Left lung (tissue), 10 donors: ENCODE measurements around the gene LAMP1. TPM values are rescaled to one million over a fixed set of nuclear protein-coding genes. Genes with fewer than 3 reads are reported as not detected.

ENCODE experiments used
- ATAC-seq: fragments of 200-7000 bp; cut with Tn5 transposase; one replicate; pipeline ENCODE4 v1.9.1; 2020; ENCODE audit warnings: moderate library complexity
- DNase-seq, 4 donors: peaks; one replicate each; pipeline ENCODE4 v3.0.0-alpha.2; 2013 to 2020
- H3K27ac ChIP-seq, 2 donors: fragments of 200-600 bp; sonication (generic) in 1 of 2; one replicate each; pipeline versions ENCODE4 v1.5.0 to v1.8.0; 2020 to 2021
- H3K27me3 ChIP-seq, 2 donors: fragments of 200-600 bp; sonication (generic) in 1 of 2; one replicate each; pipeline versions ENCODE4 v1.5.0 to v1.8.0; 2020 to 2021
- H3K36me3 ChIP-seq, 2 donors: fragments of 200-600 bp; sonication (generic) in 1 of 2; one replicate each; pipeline versions ENCODE4 v1.5.0 to v1.8.0; 2020 to 2021
- H3K4me1 ChIP-seq, 2 donors: fragments of 200-600 bp; one replicate each; pipeline ENCODE4 v1.8.0; 2021
- H3K4me3 ChIP-seq, 2 donors: fragments of 200-600 bp; sonication (generic) in 1 of 2; one replicate each; pipeline versions ENCODE4 v1.5.0 to v1.8.0; 2020 to 2021; ENCODE audit warnings: mild to moderate bottlenecking in 1 of 2
- H3K9me3 ChIP-seq, 2 donors: fragments of 200-600 bp; sonication (generic) in 1 of 2; one replicate each; pipeline versions ENCODE4 v1.5.0 to v1.8.0; 2020 to 2021
- intact Hi-C, 2 donors: fragments of 100-400 bp; cut with DNase I; formaldehyde crosslinking; loops; one replicate each; pipeline versions ENCODE4 v1.11.2 to v1.14.2; 2022
- polyA plus RNA-seq, 6 donors: library from polyadenylated mRNA; unstranded; fragments of 120-200 nt; gene quantifications; one replicate each; pipeline ENCODE4 v1.2.1, GENCODE V29; 2013; ENCODE audit not compliant: insufficient read length in 6 of 6
- total RNA-seq, 2 donors: library from RNA; stranded (reverse); fragmentation: NEBNext Ultra II Directional; extraction: Animal tissue kit (Norgen Biotek cat#: 25700); gene quantifications; one replicate each; pipeline ENCODE4 v1.2.1, GENCODE V29; 2021
- TF ChIP-seq, protein P1 (sequence below), 2 donors: fragments of 200-600 bp; sonication (generic) in 1 of 2; IDR thresholded peaks; one replicate each; pipeline versions ENCODE4 v1.5.0 to v1.8.0; 2021; ENCODE audit warnings: antibody characterized with exemption in 2 of 2
- donor health status: DM: no; HTN: yes; CAD: no.
- donor health status: DM: no; HTN: no; CAD: no.

The LAMP1 gene
- total and polyA plus RNA-seq, 8 donors, result 102 to 374 (median 118) TPM

DNA sequence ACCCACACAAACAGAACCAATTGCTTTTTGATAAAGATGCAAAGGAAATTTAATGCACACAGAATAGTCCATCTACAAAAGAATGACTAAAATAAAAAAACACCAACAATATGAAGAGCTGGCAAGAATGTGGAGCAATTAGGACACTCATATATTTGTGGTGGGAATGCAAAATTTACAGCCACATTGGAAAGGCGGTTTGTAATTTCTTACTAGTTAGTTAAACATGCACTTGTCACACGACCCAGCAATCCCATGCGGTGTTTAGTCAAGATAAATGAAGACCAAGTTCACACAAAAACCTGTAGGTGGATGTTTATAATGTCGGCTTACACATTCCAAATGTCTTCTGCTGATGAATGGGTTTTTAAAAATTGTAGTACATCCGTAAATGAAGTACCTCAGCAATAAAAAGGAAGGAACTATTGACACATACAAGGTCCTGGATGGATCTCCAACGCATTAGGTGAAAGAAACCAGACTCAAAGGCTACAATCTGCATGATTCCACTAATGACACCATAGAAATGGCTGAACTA, 61.7 kb downstream of the LAMP1 start:
- DNase-seq (no peak), ATAC-seq (no peak)
- Histone ChIP-seq H3K4me3 (no peak overlapping the region), H3K4me1 (peaks cover 0 to 9% of the 10 kb centered on the region in 2 donors), H3K27me3 (peaks cover 0 to 38% of the 10 kb centered on the region in 2 donors), H3K9me3 (no peaks in the 10 kb centered on the region), H3K36me3 (no peaks in the 10 kb centered on the region), H3K27ac (no peak overlapping the region)
- TF ChIP-seq, protein P1, sequence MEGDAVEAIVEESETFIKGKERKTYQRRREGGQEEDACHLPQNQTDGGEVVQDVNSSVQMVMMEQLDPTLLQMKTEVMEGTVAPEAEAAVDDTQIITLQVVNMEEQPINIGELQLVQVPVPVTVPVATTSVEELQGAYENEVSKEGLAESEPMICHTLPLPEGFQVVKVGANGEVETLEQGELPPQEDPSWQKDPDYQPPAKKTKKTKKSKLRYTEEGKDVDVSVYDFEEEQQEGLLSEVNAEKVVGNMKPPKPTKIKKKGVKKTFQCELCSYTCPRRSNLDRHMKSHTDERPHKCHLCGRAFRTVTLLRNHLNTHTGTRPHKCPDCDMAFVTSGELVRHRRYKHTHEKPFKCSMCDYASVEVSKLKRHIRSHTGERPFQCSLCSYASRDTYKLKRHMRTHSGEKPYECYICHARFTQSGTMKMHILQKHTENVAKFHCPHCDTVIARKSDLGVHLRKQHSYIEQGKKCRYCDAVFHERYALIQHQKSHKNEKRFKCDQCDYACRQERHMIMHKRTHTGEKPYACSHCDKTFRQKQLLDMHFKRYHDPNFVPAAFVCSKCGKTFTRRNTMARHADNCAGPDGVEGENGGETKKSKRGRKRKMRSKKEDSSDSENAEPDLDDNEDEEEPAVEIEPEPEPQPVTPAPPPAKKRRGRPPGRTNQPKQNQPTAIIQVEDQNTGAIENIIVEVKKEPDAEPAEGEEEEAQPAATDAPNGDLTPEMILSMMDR (IDR thresholded peaks at IDR 0.05), result no peak
- intact Hi-C loops, result no loop called here

DNA sequence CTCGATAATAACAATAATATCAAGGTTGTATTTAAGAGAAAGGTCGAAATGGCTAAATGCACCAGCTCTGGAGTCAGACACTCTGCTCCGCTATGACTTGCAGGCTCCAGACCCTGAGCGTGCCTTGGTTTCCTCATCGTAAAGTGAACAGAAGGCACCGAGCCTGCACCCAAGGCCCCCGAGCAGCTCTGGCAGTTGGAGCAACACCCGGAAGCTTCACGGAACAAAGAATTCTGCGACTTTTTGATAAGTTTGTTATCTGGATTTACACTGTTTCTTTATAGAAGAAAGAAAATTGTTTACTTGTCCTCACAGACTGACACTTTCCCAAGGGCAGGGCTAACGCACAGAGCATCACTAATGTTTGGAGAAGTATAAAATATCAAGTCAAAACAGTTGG, 62.5 kb downstream of the LAMP1 start:
- no peak overlapping the region for H3K4me3 ChIP-seq
- peaks cover under 1 to 10% of the 10 kb centered on the region in 2 donors for H3K4me1 ChIP-seq
- peaks cover 0 to 44% of the 10 kb centered on the region in 2 donors for H3K27me3 ChIP-seq
- no peaks in the 10 kb centered on the region for H3K9me3 ChIP-seq
- no peak overlapping the region for H3K27ac ChIP-seq
- TF ChIP-seq, protein P1 (IDR thresholded peaks at IDR 0.05), result no peak
- ATAC-seq (no peak), DNase-seq (no peak)
- intact Hi-C loops, result no loop called here
- no peaks in the 10 kb centered on the region for H3K36me3 ChIP-seq

DNA sequence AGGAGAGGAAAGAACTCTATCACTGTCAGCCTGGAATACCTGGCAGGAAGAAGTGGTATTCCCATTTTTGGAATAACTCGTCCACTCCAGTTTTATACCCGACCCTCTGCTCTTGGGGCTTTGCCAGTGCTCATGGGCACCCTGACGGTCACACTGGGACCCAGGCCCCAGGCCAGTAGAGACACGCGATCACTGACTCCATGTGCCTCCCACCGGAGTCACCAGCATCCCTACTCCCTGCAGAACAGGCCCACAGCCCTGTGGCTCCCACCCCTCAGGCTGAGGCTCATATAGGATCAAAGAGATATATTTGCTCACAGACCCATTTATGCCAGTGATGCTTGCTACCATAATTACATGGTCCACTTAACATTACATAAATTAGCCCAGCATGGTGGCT, 63.4 kb downstream of the LAMP1 start:
- TF ChIP-seq, protein P1 (IDR thresholded peaks at IDR 0.05), result no peak
- ATAC-seq, result no peak
- intact Hi-C loops, result no loop called here

DNA sequence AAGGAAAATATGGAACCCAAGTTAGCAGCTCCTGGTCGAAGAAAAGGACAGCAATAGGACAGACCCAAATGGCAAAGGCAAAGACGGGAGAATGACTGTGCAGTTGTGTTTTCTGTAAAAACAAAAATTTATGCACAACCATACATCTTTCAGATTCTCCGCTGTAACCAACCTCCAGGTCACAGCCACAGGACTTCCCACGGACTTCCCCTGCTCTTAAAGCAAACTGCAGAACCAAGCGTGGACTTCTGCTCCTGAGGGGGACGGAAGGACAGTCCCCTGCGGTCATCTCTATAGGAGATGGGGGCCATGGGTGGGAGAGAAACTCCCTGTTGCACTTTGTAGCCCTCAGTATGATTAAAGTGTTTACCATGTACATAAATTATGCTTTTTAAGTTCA, 64.4 kb downstream of the LAMP1 start:
- no peak overlapping the region for H3K27ac ChIP-seq
- H3K36me3 ChIP-seq, result no peaks in the 10 kb centered on the region
- no peak overlapping the region for H3K4me3 ChIP-seq
- no peak for DNase-seq
- H3K9me3 ChIP-seq, result no peaks in the 10 kb centered on the region
- TF ChIP-seq, protein P1 (IDR thresholded peaks at IDR 0.05), result no peak
- intact Hi-C loops, result no loop called here
- ATAC-seq, result no peak
- H3K4me1 ChIP-seq, result peaks cover 3 to 10% of the 10 kb centered on the region in 2 donors
- peaks cover 0 to 59% of the 10 kb centered on the region in 2 donors for H3K27me3 ChIP-seq

More for the DNA sequence above, 63.4 kb downstream of the LAMP1 start:
- Histone ChIP-seq H3K27me3 (peaks cover 0 to 53% of the 10 kb centered on the region in 2 donors), H3K4me1 (peaks cover 3 to 10% of the 10 kb centered on the region in 2 donors), H3K4me3 (no peak overlapping the region), H3K36me3 (no peaks in the 10 kb centered on the region), H3K27ac (no peak overlapping the region), H3K9me3 (no peaks in the 10 kb centered on the region)
- no peak for DNase-seq

DNA sequence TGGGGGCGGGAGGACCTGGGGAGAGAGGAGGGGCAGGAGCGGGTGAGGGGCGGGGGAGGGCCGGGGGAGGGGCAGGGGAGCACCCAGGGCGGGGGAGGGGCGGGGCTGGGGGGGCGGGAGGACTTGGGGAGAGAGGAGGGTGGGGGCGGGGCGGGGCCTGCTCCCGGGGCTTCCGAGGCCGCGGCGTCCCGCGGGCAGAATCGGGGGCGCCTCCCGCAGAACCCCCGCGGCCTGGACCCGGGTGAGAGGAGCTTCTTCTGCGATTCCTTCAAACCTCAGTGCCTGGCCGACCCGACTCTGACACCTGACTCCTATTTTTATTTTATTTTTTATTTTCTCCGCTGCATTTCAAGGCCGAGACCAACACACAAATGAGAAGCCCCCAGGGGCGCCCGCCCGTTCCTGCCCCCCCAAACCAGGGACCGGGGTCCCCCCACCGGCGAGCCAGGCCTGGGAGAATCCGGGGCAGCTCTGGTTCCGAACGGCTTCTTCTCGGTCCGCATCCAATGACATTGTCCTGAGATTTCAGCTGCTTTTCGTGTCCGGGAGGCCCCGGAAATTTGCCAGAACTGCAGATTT, 67.4 kb downstream of the LAMP1 start:
- peaks cover 3 to 10% of the 10 kb centered on the region in 2 donors for H3K4me1 ChIP-seq
- H3K4me3 ChIP-seq, result peak overlapping the region; percentile 17 to 19
- H3K27ac ChIP-seq, result no peak overlapping the region
- ATAC-seq (peak; percentile 23), DNase-seq (no peak)
- no peaks in the 10 kb centered on the region for H3K9me3 ChIP-seq
- no peaks in the 10 kb centered on the region for H3K36me3 ChIP-seq
- TF ChIP-seq, protein P1 (IDR thresholded peaks at IDR 0.05), result no peak
- H3K27me3 ChIP-seq, result peaks cover 0 to 59% of the 10 kb centered on the region in 2 donors
- intact Hi-C loops, result no loop called here
